PC-9 (cell line): ENCODE measurements around the gene EPG5. TPM values are rescaled to one million over a fixed set of nuclear protein-coding genes. Genes with fewer than 3 reads are reported as not detected.
"Not testable (repeated sequence)": the region's sequence is repeated elsewhere in the genome, so short reads cannot be mapped to it uniquely, and the experiment has no call there.

ENCODE experiments used
- BruUV-seq: library from RNA; stranded (reverse); fragments of 400-500 nt; replicated peaks from 2 replicates; lab custom pipeline; 2021; lab: Mats Ljungman, UMichigan
- CTCF ChIA-PET: fragments of 300-600 bp; sonication (Branson Sonifier 250); formaldehyde crosslinking; loops from one replicate; lab custom pipeline; 2022; ENCODE audit warnings: antibody characterized with exemption; lab: Charles Lee
- POLR2A ChIA-PET: fragments of 300-600 bp; sonication (Branson Sonifier 250); formaldehyde crosslinking; loops from one replicate; lab custom pipeline; 2022; ENCODE audit warnings: antibody characterized with exemption; ENCODE audit not compliant: unreplicated experiment; lab: Charles Lee
- DNase-seq, 2 experiments: peaks; one replicate each; pipeline versions ENCODE4 v3.0.0 to v3.0.0-alpha.2; 2015 to 2022; ENCODE audit warnings: mixed read lengths in 1 of 2
- H2AFZ ChIP-seq: fragments of 200-600 bp; sonication (generic); 2 replicates; pipeline ENCODE4 v1.8.1; 2017; ENCODE audit warnings: antibody characterized with exemption
- H3F3A ChIP-seq: fragments of 200-600 bp; sonication (generic); 2 replicates; pipeline ENCODE4 v1.8.1; 2017; ENCODE audit warnings: antibody characterized with exemption, mild to moderate bottlenecking, low read depth; ENCODE audit not compliant: insufficient read depth
- H3K27ac ChIP-seq: fragments of 200-600 bp; sonication (generic); 2 replicates; pipeline ENCODE4 v1.6.1; 2016; ENCODE audit warnings: mixed run types
- H3K27me3 ChIP-seq: fragments of 200-600 bp; sonication (generic); 2 replicates; pipeline ENCODE4 v1.6.1; 2016; ENCODE audit warnings: low read depth, mixed run types; ENCODE audit not compliant: insufficient read depth
- H3K36me3 ChIP-seq: fragments of 200-600 bp; sonication (generic); 2 replicates; pipeline ENCODE4 v1.6.1; 2016; ENCODE audit warnings: low read depth, mixed run types
- H3K4me1 ChIP-seq: fragments of 200-600 bp; sonication (generic); replicated peaks from 2 replicates; pipeline ENCODE4 v1.6.1; 2016; ENCODE audit warnings: mixed run types; ENCODE audit not compliant: insufficient read depth
- H3K4me2 ChIP-seq: fragments of 200-600 bp; sonication (generic); 2 replicates; pipeline ENCODE4 v1.6.1; 2017; ENCODE audit warnings: mixed run types
- H3K4me3 ChIP-seq: fragments of 200-600 bp; sonication (generic); 2 replicates; pipeline ENCODE4 v1.6.1; 2016; ENCODE audit warnings: mixed run types
- H3K79me2 ChIP-seq: fragments of 200-600 bp; sonication (generic); 2 replicates; pipeline ENCODE4 v1.6.1; 2017; ENCODE audit warnings: low read depth, mixed run types
- H3K9me2 ChIP-seq: fragments of 200-600 bp; sonication (generic); 2 replicates; pipeline ENCODE4 v1.8.1; 2017; ENCODE audit warnings: mild to moderate bottlenecking; ENCODE audit not compliant: insufficient read depth
- H3K9me3 ChIP-seq: fragments of 200-600 bp; sonication (generic); 2 replicates; pipeline ENCODE4 v1.8.1; 2016; ENCODE audit warnings: low read depth; ENCODE audit not compliant: insufficient read depth
- H4K20me1 ChIP-seq: fragments of 200-600 bp; sonication (generic); 2 replicates; pipeline ENCODE4 v1.8.1; 2017; ENCODE audit not compliant: insufficient read depth
- EZH2 ChIP-seq: fragments of 200-600 bp; sonication (generic); IDR thresholded peaks from 2 replicates; pipeline ENCODE4 v1.8.0; 2017; ENCODE audit warnings: antibody characterized with exemption, low read depth
- intact Hi-C: fragments of 100-400 bp; cut with micrococcal nuclease; formaldehyde crosslinking; loops from one replicate; pipeline ENCODE4 v1.10.0; 2022; ENCODE audit not compliant: unreplicated experiment
- total RNA-seq: library from RNA; stranded (reverse); gene quantifications from 2 replicates; pipeline ENCODE4 v1.2.3, GENCODE V29; 2021
- TF ChIP-seq, protein P1 (sequence below): fragments of 200-600 bp; sonication (generic); conservative IDR thresholded peaks from 2 replicates; pipeline ENCODE4 v1.6.1; 2017; ENCODE audit warnings: mixed run types, antibody characterized with exemption, mild to moderate bottlenecking, moderate library complexity

EPG5 gene
- total RNA-seq, 1 experiment from 2014 or later = 19.5 TPM

DNA sequence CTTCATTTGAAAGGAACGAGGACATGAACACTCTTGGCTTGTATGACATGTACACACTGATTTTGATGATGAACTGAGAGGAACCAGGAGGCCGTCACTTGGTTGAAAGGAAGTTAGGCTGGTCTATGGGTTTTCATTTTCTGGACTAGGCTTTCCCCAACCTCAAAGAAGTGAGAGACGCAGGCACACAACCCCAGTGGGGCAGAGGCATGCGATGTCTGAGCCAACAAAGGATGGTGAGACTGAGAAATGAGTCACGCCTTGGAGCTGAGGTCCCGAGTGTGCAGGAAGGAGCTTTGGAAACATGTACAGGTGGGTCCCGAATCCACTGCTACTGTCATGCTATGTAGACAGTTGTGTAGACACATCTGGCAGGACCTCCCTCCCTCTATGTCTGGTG is 117.6 kb downstream of the EPG5 start:
- no TSS peak for BruUV-seq
- Histone ChIP-seq H3K27me3 (no peaks in the 10 kb centered on the region), H3K79me2 (no peaks in the 10 kb centered on the region), H4K20me1 (no peaks in the 10 kb centered on the region), H3K4me2 (no peak overlapping the region), H3K4me3 (no peak overlapping the region), H3K9me2 (no peaks in the 10 kb centered on the region), H3K4me1 (no peaks in the 10 kb centered on the region), H2AFZ (no peak overlapping the region), H3K9me3 (no peaks in the 10 kb centered on the region), H3K36me3 (no peaks in the 10 kb centered on the region), H3F3A (no peaks in the 10 kb centered on the region), H3K27ac (no peak overlapping the region)
- ChIA-PET POLR2A (interaction anchor here (0.6 kb wide), 1 partner anchor 274 kb away, joined by 3 read pairs; no protein-coding TSS in a partner anchor), CTCF (no interaction called here)
- DNase-seq = no peak
- TF ChIP-seq, protein P1, sequence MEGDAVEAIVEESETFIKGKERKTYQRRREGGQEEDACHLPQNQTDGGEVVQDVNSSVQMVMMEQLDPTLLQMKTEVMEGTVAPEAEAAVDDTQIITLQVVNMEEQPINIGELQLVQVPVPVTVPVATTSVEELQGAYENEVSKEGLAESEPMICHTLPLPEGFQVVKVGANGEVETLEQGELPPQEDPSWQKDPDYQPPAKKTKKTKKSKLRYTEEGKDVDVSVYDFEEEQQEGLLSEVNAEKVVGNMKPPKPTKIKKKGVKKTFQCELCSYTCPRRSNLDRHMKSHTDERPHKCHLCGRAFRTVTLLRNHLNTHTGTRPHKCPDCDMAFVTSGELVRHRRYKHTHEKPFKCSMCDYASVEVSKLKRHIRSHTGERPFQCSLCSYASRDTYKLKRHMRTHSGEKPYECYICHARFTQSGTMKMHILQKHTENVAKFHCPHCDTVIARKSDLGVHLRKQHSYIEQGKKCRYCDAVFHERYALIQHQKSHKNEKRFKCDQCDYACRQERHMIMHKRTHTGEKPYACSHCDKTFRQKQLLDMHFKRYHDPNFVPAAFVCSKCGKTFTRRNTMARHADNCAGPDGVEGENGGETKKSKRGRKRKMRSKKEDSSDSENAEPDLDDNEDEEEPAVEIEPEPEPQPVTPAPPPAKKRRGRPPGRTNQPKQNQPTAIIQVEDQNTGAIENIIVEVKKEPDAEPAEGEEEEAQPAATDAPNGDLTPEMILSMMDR = no peak
- no peak for TF ChIP-seq EZH2
- intact Hi-C loops = no loop called here

DNA sequence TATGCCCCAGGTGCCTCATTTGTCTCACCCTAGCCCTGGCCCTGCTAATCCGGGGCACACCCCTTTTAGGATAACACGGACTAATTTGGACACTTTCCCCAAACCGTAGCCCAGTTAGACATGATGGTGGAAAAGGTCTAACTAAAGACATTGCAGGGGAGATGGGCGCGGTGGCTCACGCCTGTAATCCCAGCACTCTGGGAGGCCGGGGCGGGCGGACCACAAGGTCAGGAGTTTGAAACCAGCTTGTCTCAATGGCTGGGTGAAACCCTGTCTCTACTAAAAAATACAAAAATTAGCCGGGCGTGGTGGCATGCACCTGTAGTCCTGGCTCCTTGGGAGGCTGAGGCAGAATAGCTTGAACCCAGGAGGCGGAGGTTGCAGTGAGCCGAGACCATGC is 118.5 kb downstream of the EPG5 start:
- H3F3A ChIP-seq, POLR2A ChIA-PET, H3K9me3 ChIP-seq, H3K4me1 ChIP-seq, DNase-seq, H3K79me2 ChIP-seq, BruUV-seq, H3K36me3 ChIP-seq, H2AFZ ChIP-seq, H3K4me2 ChIP-seq, H3K27me3 ChIP-seq, H4K20me1 ChIP-seq, H3K4me3 ChIP-seq, H3K9me2 ChIP-seq, CTCF ChIA-PET, intact Hi-C loops, H3K27ac ChIP-seq: not testable (repeated sequence)

DNA sequence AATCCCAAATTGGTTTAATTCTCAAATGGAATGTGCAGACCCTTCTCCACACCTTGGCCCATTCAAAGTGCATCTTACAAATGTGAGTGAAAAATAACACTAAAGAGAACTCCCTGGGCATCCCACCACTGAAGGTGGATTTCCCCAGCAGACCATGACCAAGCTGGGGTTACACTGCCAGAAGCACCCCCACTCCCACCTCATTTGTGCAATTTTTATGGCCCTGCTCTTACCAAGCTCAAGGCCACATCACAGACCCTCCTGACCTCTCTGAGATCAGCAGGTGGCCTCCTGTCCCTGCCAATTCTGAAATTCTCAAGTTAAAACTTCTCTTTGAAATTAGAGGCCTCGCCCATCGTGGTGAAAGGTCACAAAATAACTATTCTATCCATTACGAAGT is 120.0 kb downstream of the EPG5 start:
- no TSS peak for BruUV-seq
- no peaks in the 10 kb centered on the region for H3K79me2 ChIP-seq

More for the DNA sequence above, 120.0 kb downstream of the EPG5 start:
- intact Hi-C loops = no loop called here
- no peak overlapping the region for H2AFZ ChIP-seq
- no peaks in the 10 kb centered on the region for H3K4me1 ChIP-seq
- no peak for DNase-seq
- no peaks in the 10 kb centered on the region for H3K27me3 ChIP-seq
- no peaks in the 10 kb centered on the region for H3K9me3 ChIP-seq
- H3K4me3 ChIP-seq = no peak overlapping the region
- no peak overlapping the region for H3K4me2 ChIP-seq
- H4K20me1 ChIP-seq = no peaks in the 10 kb centered on the region
- H3F3A ChIP-seq = no peaks in the 10 kb centered on the region
- H3K27ac ChIP-seq = no peak overlapping the region
- POLR2A ChIA-PET = no interaction called here
- TF ChIP-seq, protein P1 = no peak
- TF ChIP-seq EZH2 = no peak
- no peaks in the 10 kb centered on the region for H3K36me3 ChIP-seq
- CTCF ChIA-PET = no interaction called here
- H3K9me2 ChIP-seq = no peaks in the 10 kb centered on the region
